ENCODE measurements around the gene SLC6A12.

GRCh38 chr12:164207-164606 is 49.8 kb downstream of the SLC6A12 start:
- TF ChIP-seq CTCF (IDR thresholded peaks at IDR 0.05): no peak
- TF ChIP-seq ZFX (IDR thresholded peaks at IDR 0.05; ENCODE audit: borderline replicate concordance): no peak

Data from 22Rv1 (cell line).